DMS153 treated with DMSO at 0.1 percent for 48 hours (cell line): ENCODE data around the gene CFAP74.

Experiments
- DNase-seq: peaks from one replicate; lab custom pipeline; 2025; ENCODE audit not compliant: unreplicated experiment; lab: John Stamatoyannopoulos, UW

The CFAP74 gene

GRCh38 chr1:1880617-1881312 lies 122.8 kb downstream of the CFAP74 start:
- DNase-seq = no peak

- no peak for DNase-seq
Measured at GRCh38 chr1:1879942-1880341, 123.6 kb downstream of the CFAP74 start.

- DNase-seq = no peak
Measured at GRCh38 chr1:1877865-1878436, 125.6 kb downstream of the CFAP74 start.

- no peak for DNase-seq
Measured at GRCh38 chr1:1876335-1876930, 127.2 kb downstream of the CFAP74 start.

DNA sequence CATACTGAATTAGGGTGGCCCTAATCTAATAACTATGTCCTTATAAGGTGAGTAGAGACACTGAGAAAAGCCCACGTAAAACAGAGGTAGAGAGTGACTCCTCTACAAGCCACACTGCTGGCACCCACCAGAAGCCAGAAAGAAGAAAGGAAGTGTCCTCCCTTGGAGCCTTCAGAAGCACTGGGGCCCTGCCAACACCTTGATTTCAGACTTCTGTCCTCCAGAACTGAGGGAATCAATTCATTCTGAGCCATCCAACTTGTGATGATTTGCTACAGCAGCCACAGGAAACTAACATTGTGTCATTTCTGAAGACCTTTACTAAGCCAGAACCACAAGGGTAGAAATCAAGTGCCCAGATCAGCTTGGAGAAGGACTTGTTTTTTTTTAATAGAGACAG lies 127.7 kb downstream of the CFAP74 start:
- no peak for DNase-seq

- DNase-seq = no peak
Measured at GRCh38 chr1:1874901-1875300, 128.7 kb downstream of the CFAP74 start.

DNA sequence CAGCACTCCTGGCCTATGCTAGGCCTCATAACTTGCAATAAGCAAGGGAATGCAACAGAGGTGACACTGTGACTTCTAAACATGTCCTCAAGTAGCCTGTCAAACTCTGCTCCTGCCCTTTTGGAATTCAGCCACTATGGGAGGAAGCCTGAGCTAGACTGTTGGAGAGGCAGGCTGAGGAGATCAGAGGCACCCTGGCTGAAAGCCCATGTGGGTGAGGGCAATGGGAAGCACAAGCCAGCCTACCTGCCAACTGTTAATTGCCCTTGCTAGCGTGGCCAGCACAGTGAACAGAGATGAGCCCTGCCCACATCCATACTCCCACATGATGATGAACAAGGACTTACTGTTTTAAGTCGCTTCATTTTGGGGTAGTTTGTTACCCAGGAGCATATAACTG lies 130.4 kb downstream of the CFAP74 start:
- no peak for DNase-seq

- DNase-seq = no peak
Measured at GRCh38 chr1:1872329-1872994, 131.1 kb downstream of the CFAP74 start.
